ENCODE data around the gene TNFAIP2.

GRCh38 chr14:103146141-103146709 is 23.0 kb downstream of the TNFAIP2 start:
- TF ChIP-seq, protein P1, sequence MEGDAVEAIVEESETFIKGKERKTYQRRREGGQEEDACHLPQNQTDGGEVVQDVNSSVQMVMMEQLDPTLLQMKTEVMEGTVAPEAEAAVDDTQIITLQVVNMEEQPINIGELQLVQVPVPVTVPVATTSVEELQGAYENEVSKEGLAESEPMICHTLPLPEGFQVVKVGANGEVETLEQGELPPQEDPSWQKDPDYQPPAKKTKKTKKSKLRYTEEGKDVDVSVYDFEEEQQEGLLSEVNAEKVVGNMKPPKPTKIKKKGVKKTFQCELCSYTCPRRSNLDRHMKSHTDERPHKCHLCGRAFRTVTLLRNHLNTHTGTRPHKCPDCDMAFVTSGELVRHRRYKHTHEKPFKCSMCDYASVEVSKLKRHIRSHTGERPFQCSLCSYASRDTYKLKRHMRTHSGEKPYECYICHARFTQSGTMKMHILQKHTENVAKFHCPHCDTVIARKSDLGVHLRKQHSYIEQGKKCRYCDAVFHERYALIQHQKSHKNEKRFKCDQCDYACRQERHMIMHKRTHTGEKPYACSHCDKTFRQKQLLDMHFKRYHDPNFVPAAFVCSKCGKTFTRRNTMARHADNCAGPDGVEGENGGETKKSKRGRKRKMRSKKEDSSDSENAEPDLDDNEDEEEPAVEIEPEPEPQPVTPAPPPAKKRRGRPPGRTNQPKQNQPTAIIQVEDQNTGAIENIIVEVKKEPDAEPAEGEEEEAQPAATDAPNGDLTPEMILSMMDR (IDR thresholded peaks at IDR 0.05; ENCODE audit: insufficient read depth, low read length, poor library complexity, severe bottlenecking), result no peak
- no peak for TF ChIP-seq EZH2phosphoT487 (conservative IDR thresholded peaks at IDR 0.05; ENCODE audit: low read length)

Data from SU-DHL-6 (cell line).